GM12891 (cell line): Measurements from ENCODE around the gene DENND1A.
"Not testable (repeated sequence)": the region's sequence is repeated elsewhere in the genome, so short reads cannot be mapped to it uniquely, and the experiment has no call there.

Experiments used
- DNase-seq: peaks from one replicate; pipeline ENCODE4 v3.0.0; 2011; ENCODE audit warnings: low spot score; ENCODE audit not compliant: insufficient read length
- FAIRE-seq: peaks from 2 replicates; lab custom pipeline; 2011; peaks lifted over from hg19 to GRCh38; lab: Jason Lieb, UNC
- PAX5 ChIP-seq: IDR thresholded peaks from 2 replicates; pipeline ENCODE4 v1.6.1; 2011; ENCODE audit warnings: low read length, moderate library complexity, mild to moderate bottlenecking; ENCODE audit not compliant: insufficient read depth, severe bottlenecking
- POLR2A ChIP-seq: IDR thresholded peaks from 2 replicates; pipeline ENCODE4 v1.6.1; 2011; ENCODE audit warnings: low read depth, low read length, control low read depth
- POLR2AphosphoS5 ChIP-seq: IDR thresholded peaks from 2 replicates; pipeline ENCODE4 v1.6.1; 2011; ENCODE audit warnings: low read depth, low read length, control low read depth
- POU2F2 ChIP-seq: IDR thresholded peaks from 2 replicates; pipeline ENCODE4 v1.6.1; 2011; ENCODE audit warnings: low read depth, mild to moderate bottlenecking, control low read depth, low read length, moderate library complexity
- SPI1 ChIP-seq: IDR thresholded peaks from 2 replicates; pipeline ENCODE4 v1.6.1; 2011; ENCODE audit warnings: low read depth, low read length, control low read depth
- TAF1 ChIP-seq: IDR thresholded peaks from 2 replicates; pipeline ENCODE4 v1.6.1; 2011; ENCODE audit warnings: low read depth, low read length, control low read depth

The DENND1A gene

GRCh38 chr9:123952641-123953495 lies 22.9 kb upstream of the DENND1A start:
- no peak for FAIRE-seq
- TF ChIP-seq POLR2A = no peak
- no peak for TF ChIP-seq PAX5
- TF ChIP-seq SPI1 = no peak
- no peak for TF ChIP-seq POU2F2
- TF ChIP-seq TAF1 = no peak
- TF ChIP-seq POLR2AphosphoS5 = no peak
- no peak for DNase-seq

GRCh38 chr9:123948286-123948685 lies 18.4 kb upstream of the DENND1A start:
- TF ChIP-seq PAX5 (no peak), TAF1 (no peak), POLR2AphosphoS5 (no peak)
- no peak for FAIRE-seq
- DNase-seq = no peak

GRCh38 chr9:123947326-123947725 lies 17.4 kb upstream of the DENND1A start:
- no peak for TF ChIP-seq TAF1
- TF ChIP-seq PAX5 = no peak
- TF ChIP-seq SPI1 = no peak
- TF ChIP-seq POU2F2 = no peak
- no peak for TF ChIP-seq POLR2AphosphoS5
- TF ChIP-seq POLR2A = no peak
- no peak for FAIRE-seq

GRCh38 chr9:123946101-123946821 lies 16.3 kb upstream of the DENND1A start:
- DNase-seq = no peak
- no peak for FAIRE-seq
- no peak for TF ChIP-seq PAX5
- TF ChIP-seq POU2F2 = no peak

More at GRCh38 chr9:123947326-123947725, 17.4 kb upstream of the DENND1A start:
- no peak for DNase-seq

- TF ChIP-seq POU2F2 (no peak), POLR2A (no peak), TAF1 (no peak)
- DNase-seq = no peak
- no peak for FAIRE-seq
Measured at GRCh38 chr9:123945532-123945931, 15.6 kb upstream of the DENND1A start.

- DNase-seq, FAIRE-seq: not testable (repeated sequence)
Measured at GRCh38 chr9:123944464-123944863, 14.5 kb upstream of the DENND1A start.

GRCh38 chr9:123943671-123944070 lies 13.7 kb upstream of the DENND1A start:
- FAIRE-seq (no peak), DNase-seq (no peak)
- TF ChIP-seq POLR2A = no peak
- no peak for TF ChIP-seq PAX5
- TF ChIP-seq POLR2AphosphoS5 = no peak
- no peak for TF ChIP-seq SPI1
- TF ChIP-seq POU2F2 = no peak
- no peak for TF ChIP-seq TAF1

GRCh38 chr9:123942542-123942941 lies 12.6 kb upstream of the DENND1A start:
- FAIRE-seq = no peak
- DNase-seq = no peak
- no peak for TF ChIP-seq POLR2A
- TF ChIP-seq PAX5 = no peak
- TF ChIP-seq POU2F2 = no peak
- TF ChIP-seq TAF1 = no peak
- no peak for TF ChIP-seq SPI1
- TF ChIP-seq POLR2AphosphoS5 = no peak

- TF ChIP-seq POLR2A = no peak
- DNase-seq = no peak
- FAIRE-seq = no peak
Measured at GRCh38 chr9:123941524-123942070, 11.7 kb upstream of the DENND1A start.
